Left ventricle myocardium inferior (tissue), 1 donor: ENCODE data around the gene SSBP2. TPM values are rescaled to one million over a fixed set of nuclear protein-coding genes. Genes with fewer than 3 reads are reported as not detected.

Source experiments
- DNase-seq: peaks from one replicate; pipeline ENCODE4 v3.0.0-alpha.2; 2020
- H3K27ac ChIP-seq: fragments of 200-600 bp; replicated peaks from 2 replicates; pipeline ENCODE4 v1.8.0; 2021
- H3K27me3 ChIP-seq: fragments of 200-600 bp; 2 replicates; pipeline ENCODE4 v1.8.0; 2021; ENCODE audit warnings: low read depth
- H3K36me3 ChIP-seq: fragments of 200-600 bp; 2 replicates; pipeline ENCODE4 v1.8.0; 2021
- H3K4me1 ChIP-seq: fragments of 200-600 bp; 2 replicates; pipeline ENCODE4 v1.8.0; 2021
- H3K4me3 ChIP-seq: fragments of 200-600 bp; 2 replicates; pipeline ENCODE4 v1.8.0; 2021; ENCODE audit warnings: mild to moderate bottlenecking, moderate library complexity
- H3K9me3 ChIP-seq: fragments of 200-600 bp; replicated peaks from 2 replicates; pipeline ENCODE4 v1.8.0; 2021
- CTCF ChIP-seq: fragments of 200-600 bp; IDR thresholded peaks from 2 replicates; pipeline ENCODE4 v1.8.0; 2021; ENCODE audit warnings: antibody characterized with exemption, mild to moderate bottlenecking, borderline replicate concordance
- intact Hi-C: fragments of 100-400 bp; cut with micrococcal nuclease; formaldehyde crosslinking; loops from one replicate; pipeline ENCODE4 v1.11.0; 2022
- total RNA-seq: library from RNA; stranded (reverse); fragmentation: NEBNext Ultra II Directional; extraction: Animal tissue kit (Norgen Biotek cat#: 25700); gene quantifications from one replicate; pipeline ENCODE4 v1.2.1, GENCODE V29; 2021
- donor health status: DM: no; HTN: yes; CAD: no; lungs with severe emphysema.

The SSBP2 gene
- total RNA-seq, 1 donor from 2014 or later, result 40.7 TPM

- no peak overlapping the region for H3K4me3 ChIP-seq
- H3K36me3 ChIP-seq, result peaks cover 5% of the 10 kb centered on the region
- no peaks in the 10 kb centered on the region for H3K27me3 ChIP-seq
- intact Hi-C loops, result loop anchor here (10.0 kb wide), 1 partner anchor 739 kb away; no protein-coding TSS in a partner anchor
- H3K9me3 ChIP-seq, result no peaks in the 10 kb centered on the region
- no peak overlapping the region for H3K27ac ChIP-seq
- no peak for DNase-seq
- peak; percentile 72 for TF ChIP-seq CTCF
- H3K4me1 ChIP-seq, result peaks cover 24% of the 10 kb centered on the region
Observed at GRCh38 chr5:81425569-81425968, 325.3 kb downstream of the SSBP2 start.

GRCh38 chr5:81424728-81425127, 326.2 kb downstream of the SSBP2 start:
- Histone ChIP-seq H3K27ac (no peak overlapping the region), H3K36me3 (peaks cover 13% of the 10 kb centered on the region), H3K4me3 (no peak overlapping the region), H3K4me1 (peaks cover 24% of the 10 kb centered on the region), H3K9me3 (no peaks in the 10 kb centered on the region), H3K27me3 (no peaks in the 10 kb centered on the region)
- no peak for TF ChIP-seq CTCF
- intact Hi-C loops, result loop anchor here (10.0 kb wide), 1 partner anchor 740 kb away; no protein-coding TSS in a partner anchor
- DNase-seq, result no peak

- no peak overlapping the region for H3K27ac ChIP-seq
- intact Hi-C loops, result loop anchor here (10.0 kb wide), 1 partner anchor 742 kb away; no protein-coding TSS in a partner anchor
- no peaks in the 10 kb centered on the region for H3K9me3 ChIP-seq
- TF ChIP-seq CTCF, result no peak
- no peak overlapping the region for H3K4me3 ChIP-seq
- no peak for DNase-seq
- peaks cover 26% of the 10 kb centered on the region for H3K36me3 ChIP-seq
- no peaks in the 10 kb centered on the region for H3K27me3 ChIP-seq
- peaks cover 24% of the 10 kb centered on the region for H3K4me1 ChIP-seq
Observed at GRCh38 chr5:81422671-81423070, 328.2 kb downstream of the SSBP2 start.

GRCh38 chr5:81420039-81420667, 330.7 kb downstream of the SSBP2 start:
- Histone ChIP-seq H3K9me3 (no peaks in the 10 kb centered on the region), H3K36me3 (peaks cover 30% of the 10 kb centered on the region), H3K4me3 (no peak overlapping the region), H3K4me1 (peaks cover 8% of the 10 kb centered on the region), H3K27ac (no peak overlapping the region), H3K27me3 (no peaks in the 10 kb centered on the region)
- TF ChIP-seq CTCF, result no peak
- no peak for DNase-seq
- intact Hi-C loops, result loop anchor here (10.0 kb wide), 1 partner anchor 745 kb away; no protein-coding TSS in a partner anchor

GRCh38 chr5:81418606-81419005, 332.3 kb downstream of the SSBP2 start:
- H3K4me3 ChIP-seq, result no peak overlapping the region
- intact Hi-C loops, result no loop called here
- no peaks in the 10 kb centered on the region for H3K9me3 ChIP-seq
- no peaks in the 10 kb centered on the region for H3K27me3 ChIP-seq
- no peak for TF ChIP-seq CTCF
- no peak overlapping the region for H3K27ac ChIP-seq
- H3K36me3 ChIP-seq, result peaks cover 30% of the 10 kb centered on the region
- no peak for DNase-seq
- no peaks in the 10 kb centered on the region for H3K4me1 ChIP-seq
